Heart right ventricle (tissue), 16 donors: ENCODE data around the gene CD2BP2. TPM values are rescaled to one million over a fixed set of nuclear protein-coding genes. Genes with fewer than 3 reads are reported as not detected.
"Not testable (repeated sequence)": the region's sequence is repeated elsewhere in the genome, so short reads cannot be mapped to it uniquely, and the experiment has no call there.

Experiments
- ATAC-seq, 8 donors: fragments of 200-7000 bp; cut with Tn5 transposase; one replicate each; pipeline ENCODE4 v1.9.1; 2020; ENCODE audit warnings: mild to moderate bottlenecking in 8 of 8, moderate library complexity in 8 of 8, moderate number of reproducible peaks in 1 of 8
- DNase-seq, 2 donors: peaks; one replicate each; pipeline ENCODE4 v3.0.0-alpha.2; 2020
- H3K27ac ChIP-seq, 10 donors: fragments of 200-600 bp; sonication (generic) in 2 of 10; one replicate each; pipeline versions ENCODE4 v1.5.0 to v1.8.0; 2020 to 2022; ENCODE audit warnings: mild to moderate bottlenecking in 3 of 10
- H3K27me3 ChIP-seq, 7 donors: fragments of 200-600 bp; one replicate each; pipeline ENCODE4 v1.8.0; 2021 to 2022; ENCODE audit warnings: mild to moderate bottlenecking in 2 of 7
- H3K36me3 ChIP-seq, 9 donors: fragments of 200-600 bp; sonication (generic) in 1 of 9; one replicate each; pipeline versions ENCODE4 v1.5.0 to v1.8.0; 2020 to 2022; ENCODE audit warnings: mild to moderate bottlenecking in 2 of 9
- H3K4me1 ChIP-seq, 9 donors: fragments of 200-600 bp; sonication (generic) in 1 of 9; one replicate each; pipeline versions ENCODE4 v1.5.0 to v1.8.0; 2020 to 2022; ENCODE audit warnings: mild to moderate bottlenecking in 4 of 9
- H3K4me3 ChIP-seq, 10 donors: fragments of 200-600 bp; sonication (generic) in 2 of 10; one replicate each; pipeline versions ENCODE4 v1.5.0 to v1.8.0; 2020 to 2022; ENCODE audit warnings: mild to moderate bottlenecking in 7 of 10, moderate library complexity in 2 of 10
- H3K9me3 ChIP-seq, 11 donors: fragments of 200-600 bp in 10 of 11; sonication (generic) in 2 of 11; one replicate each; pipeline versions ENCODE4 v1.5.0 to v1.8.0; 2013 to 2022; ENCODE audit warnings: mild to moderate bottlenecking in 2 of 11, control low read depth in 1 of 11, moderate library complexity in 1 of 11
- WGBS, 2 donors: extraction: QIAGEN DNeasy Blood & Tissue Kit; methylation state at CpG; one replicate each; pipeline ENCODE4 v1.1.7; 2013; ENCODE audit warnings: inconsistent platforms in 1 of 2; 5-methylcytosine and 5-hydroxymethylcytosine counted together
- intact Hi-C, 10 donors: fragments of 100-400 bp; cut with DNase I; formaldehyde crosslinking; loops; one replicate each; pipeline versions ENCODE4 v1.11.1 to v1.14.2; 2022
- polyA plus RNA-seq, 2 donors: library from polyadenylated mRNA; stranded (reverse); fragments of 200-250 nt; gene quantifications; one replicate each; pipeline ENCODE4 v1.2.3, GENCODE V29; 2013
- total RNA-seq, 10 donors: library from RNA; stranded (reverse); fragmentation: NEBNext Ultra II Directional in 3 of 10; extraction: Animal tissue kit (Norgen Biotek cat#: 25700) in 3 of 10; gene quantifications; one replicate each; pipeline versions ENCODE4 v1.2.1 to v1.2.4, GENCODE V29; 2021 to 2023
- TF ChIP-seq, protein P1 (sequence below), 9 donors: fragments of 200-600 bp; sonication (generic) in 2 of 9; IDR thresholded peaks; one replicate each; pipeline versions ENCODE4 v1.5.0 to v1.8.0; 2021 to 2022; ENCODE audit warnings: antibody characterized with exemption in 9 of 9, mild to moderate bottlenecking in 5 of 9, moderate library complexity in 1 of 9
- donor health status: Arrhythmogenic right ventricular cardiomyopathy.
- donor health status: ischemic (EF 13 %, LVEDD 7.1; RV severe dilation, severe dysfunction).
- donor health status: healthy with polysubstance abuse.
- donor health status: DM: no; HTN: yes; CAD: no.
- donor health status: DM: no; HTN: no; CAD: no.
- donor health status: ischemic (EF 25% LVEDD 6.9; RV normal size, moderate dysfunction).
- donor health status: ischemic (EF 25% LVEDD 5.7; RV mildly dilated, moderate dysfunction).
- donor health status: healthy.
- donor health status: DM: yes; HTN: yes; CAD: no.
- donor health status: Ischemic cardiomyopathy.
- donor health status: ischemic (EF 35%, LVEDD 5.7; RV mildly dilated, moderate dysfunction).
- donor health status: nonischemic (EF 11% LVEDD 7.7; RV severe dilation, severe dysfunction).
- donor health status: DM: yes; HTN: yes; CAD: no.
- donor health status: PGD.
- donor health status: ischemic (EF 29% LVEDD 5.4; RV normal size, mild dysfunction).
- donor health status: nonischemic (EF 23%, LVEDD 6.1; RV moderate dilation, normal function).

CD2BP2 gene
- total and polyA plus RNA-seq, 12 donors: 19.9 to 48.8 (median 38.8) TPM

DNA sequence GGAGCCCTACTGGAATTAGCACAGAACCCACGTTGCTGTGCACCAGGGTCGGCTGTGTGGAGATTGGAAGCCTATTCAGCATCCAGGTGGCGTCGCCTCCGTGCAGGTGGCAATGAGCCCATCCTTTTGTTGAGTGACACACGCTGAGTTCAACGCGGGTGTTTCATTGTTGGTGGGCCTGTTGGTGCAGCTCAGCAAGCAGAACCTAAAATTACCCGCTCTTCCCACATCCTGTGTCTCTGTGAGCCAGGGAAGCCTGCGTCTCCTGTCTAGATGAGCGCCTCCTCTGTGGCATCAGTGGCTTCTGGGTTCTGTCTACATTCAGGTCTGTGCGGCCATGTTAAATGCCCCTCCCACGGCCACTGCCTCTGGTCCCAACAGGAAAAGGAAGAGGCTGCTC is 14.5 kb downstream of the CD2BP2 start:
- ATAC-seq (no peak), DNase-seq (no peak)
- TF ChIP-seq, protein P1, sequence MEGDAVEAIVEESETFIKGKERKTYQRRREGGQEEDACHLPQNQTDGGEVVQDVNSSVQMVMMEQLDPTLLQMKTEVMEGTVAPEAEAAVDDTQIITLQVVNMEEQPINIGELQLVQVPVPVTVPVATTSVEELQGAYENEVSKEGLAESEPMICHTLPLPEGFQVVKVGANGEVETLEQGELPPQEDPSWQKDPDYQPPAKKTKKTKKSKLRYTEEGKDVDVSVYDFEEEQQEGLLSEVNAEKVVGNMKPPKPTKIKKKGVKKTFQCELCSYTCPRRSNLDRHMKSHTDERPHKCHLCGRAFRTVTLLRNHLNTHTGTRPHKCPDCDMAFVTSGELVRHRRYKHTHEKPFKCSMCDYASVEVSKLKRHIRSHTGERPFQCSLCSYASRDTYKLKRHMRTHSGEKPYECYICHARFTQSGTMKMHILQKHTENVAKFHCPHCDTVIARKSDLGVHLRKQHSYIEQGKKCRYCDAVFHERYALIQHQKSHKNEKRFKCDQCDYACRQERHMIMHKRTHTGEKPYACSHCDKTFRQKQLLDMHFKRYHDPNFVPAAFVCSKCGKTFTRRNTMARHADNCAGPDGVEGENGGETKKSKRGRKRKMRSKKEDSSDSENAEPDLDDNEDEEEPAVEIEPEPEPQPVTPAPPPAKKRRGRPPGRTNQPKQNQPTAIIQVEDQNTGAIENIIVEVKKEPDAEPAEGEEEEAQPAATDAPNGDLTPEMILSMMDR (IDR thresholded peaks at IDR 0.05): no peak
- H3K9me3 ChIP-seq: no peaks in the 10 kb centered on the region
- H3K36me3 ChIP-seq: no peaks in the 10 kb centered on the region
- H3K27ac ChIP-seq: no peak overlapping the region
- no peak overlapping the region for H3K4me3 ChIP-seq
- peaks cover 0 to 8% (median 4%) of the 10 kb centered on the region in 9 donors for H3K4me1 ChIP-seq
- intact Hi-C loops: no loop called here
- 90% methylated on average over 13 of the region's 13 CpGs for WGBS, 2 donors
- no peaks in the 10 kb centered on the region for H3K27me3 ChIP-seq

GRCh38 chr16:30338715-30339114 is 16.4 kb downstream of the CD2BP2 start:
- H3K9me3 ChIP-seq, H3K4me3 ChIP-seq, DNase-seq, H3K27ac ChIP-seq, ATAC-seq, H3K4me1 ChIP-seq, H3K36me3 ChIP-seq, intact Hi-C loops, H3K27me3 ChIP-seq: not testable (repeated sequence)
- WGBS, 2 donors: 64 to 95% methylated on average over 3 to 4 of the region's 5 CpGs

GRCh38 chr16:30337964-30338357 is 17.1 kb downstream of the CD2BP2 start:
- DNase-seq, intact Hi-C loops, H3K4me3 ChIP-seq, ATAC-seq, H3K27ac ChIP-seq, H3K9me3 ChIP-seq, H3K36me3 ChIP-seq, H3K27me3 ChIP-seq: not testable (repeated sequence)
- H3K4me1 ChIP-seq: peaks cover 0 to 14% (median 5%) of the 10 kb centered on the region in 9 donors
- 94% methylated on average over 9 to 10 of the region's 10 CpGs for WGBS, 2 donors

- WGBS, 2 donors: 51 to 55% methylated on average over 17 of the region's 17 CpGs
- Histone ChIP-seq H3K4me3 (peak overlapping the region; percentile 53 to 88 (median 76)), H3K36me3 (no peaks in the 10 kb centered on the region), H3K27me3 (no peaks in the 10 kb centered on the region), H3K9me3 (no peaks in the 10 kb centered on the region), H3K4me1 (peaks cover 0 to 16% (median 5%) of the 10 kb centered on the region in 9 donors), H3K27ac (peak overlapping the region; percentile 90 to 98 (median 96))
- intact Hi-C loops: no loop called here
- ATAC-seq (peak in 7 of 8 donors; percentile 8 to 68 (median 32)), DNase-seq (no peak)
- TF ChIP-seq, protein P1 (IDR thresholded peaks at IDR 0.05): no peak
Observed at GRCh38 chr16:30335598-30336474, 19.3 kb downstream of the CD2BP2 start.

DNA sequence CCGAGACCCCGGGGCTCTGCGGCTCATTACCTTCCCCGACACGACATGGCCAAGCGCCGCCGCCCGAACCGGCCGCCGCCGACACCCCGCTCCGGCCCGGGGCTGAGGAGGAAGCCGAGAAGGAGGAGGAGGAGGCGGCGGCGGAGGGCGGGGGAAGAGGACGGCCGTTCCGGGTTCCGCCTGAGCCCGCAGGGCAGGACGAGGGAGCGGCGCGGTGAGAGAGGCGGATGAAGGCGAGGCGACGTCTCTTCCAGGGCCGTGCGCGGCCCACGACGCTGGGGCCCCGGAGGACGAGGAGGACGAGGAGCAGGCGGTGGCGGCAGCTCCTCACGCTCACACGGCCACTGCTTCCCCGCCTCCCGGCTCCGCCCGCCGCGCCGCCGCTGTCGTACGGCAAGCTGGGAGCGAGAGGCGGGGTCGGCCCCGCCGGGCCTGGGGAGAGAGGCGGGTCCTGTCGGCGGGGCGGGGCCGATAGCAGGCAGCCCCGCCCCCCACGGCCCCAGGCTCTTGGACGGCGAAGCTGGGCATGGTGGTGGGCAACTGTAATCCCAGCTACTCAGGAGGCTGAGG is 20.0 kb downstream of the CD2BP2 start:
- H3K36me3 ChIP-seq, H3K9me3 ChIP-seq, intact Hi-C loops, H3K27me3 ChIP-seq: not testable (repeated sequence)
- Histone ChIP-seq H3K4me1 (peaks cover 0 to 22% (median 5%) of the 10 kb centered on the region in 9 donors), H3K27ac (peak overlapping the region; percentile 90 to 98 (median 96)), H3K4me3 (peak overlapping the region; percentile 53 to 88 (median 76))
- peak; percentile 81 to 89 for DNase-seq
- WGBS, 2 donors: 0 to 1% methylated on average over 53 to 70 of the region's 70 CpGs
- ATAC-seq: peak; percentile 93 to 96 (median 94)

- 1% methylated on average over 16 to 22 of the region's 33 CpGs for WGBS, 2 donors
- H3K27me3 ChIP-seq, H3K9me3 ChIP-seq, intact Hi-C loops, H3K36me3 ChIP-seq: not testable (repeated sequence)
- peak; percentile 80 to 88 for DNase-seq
- Histone ChIP-seq H3K4me3 (peak overlapping the region; percentile 53 to 88 (median 76)), H3K4me1 (peaks cover 0 to 22% (median 5%) of the 10 kb centered on the region in 9 donors), H3K27ac (peak overlapping the region; percentile 90 to 98 (median 96))
- ATAC-seq: peak; percentile 96 to 98 (median 98)
Observed at GRCh38 chr16:30334473-30334989, 20.6 kb downstream of the CD2BP2 start.

- H3K4me3 ChIP-seq, ATAC-seq, H3K9me3 ChIP-seq, H3K27me3 ChIP-seq, DNase-seq, H3K36me3 ChIP-seq, intact Hi-C loops, H3K27ac ChIP-seq: not testable (repeated sequence)
- 92 to 95% methylated on average over 6 of the region's 6 CpGs for WGBS, 2 donors
- peaks cover 0 to 12% (median 0%) of the 10 kb centered on the region in 9 donors for H3K4me1 ChIP-seq
Observed at GRCh38 chr16:30324220-30324619, 30.9 kb downstream of the CD2BP2 start.

- not testable (repeated sequence) for ATAC-seq
Observed at GRCh38 chr16:30318647-30319046, 36.5 kb downstream of the CD2BP2 start.

DNA sequence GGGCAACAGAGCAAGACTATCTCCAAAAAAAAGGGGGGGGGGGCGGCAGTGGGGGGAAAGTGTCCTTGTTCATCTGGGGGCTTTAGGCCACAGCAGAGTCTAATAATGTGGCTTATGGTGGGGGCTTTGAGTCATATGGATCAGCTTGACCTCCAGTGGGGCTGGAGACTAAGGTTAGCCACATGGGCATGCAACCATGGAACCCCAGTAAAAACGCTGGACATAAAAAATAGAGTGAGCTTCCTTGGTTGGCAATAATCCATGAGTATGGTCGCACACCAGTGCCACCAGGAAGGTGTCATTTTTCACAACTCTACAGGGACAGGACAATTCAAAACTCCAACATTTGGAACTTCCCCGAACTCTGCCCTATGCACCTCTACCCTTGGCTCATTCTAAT is 44.2 kb downstream of the CD2BP2 start:
- H3K36me3 ChIP-seq, ATAC-seq, H3K9me3 ChIP-seq, H3K27ac ChIP-seq, H3K27me3 ChIP-seq, DNase-seq, H3K4me3 ChIP-seq, intact Hi-C loops: not testable (repeated sequence)
- 81 to 96% methylated on average over 3 of the region's 4 CpGs for WGBS, 2 donors
- H3K4me1 ChIP-seq: peaks cover 0 to 18% (median 12%) of the 10 kb centered on the region in 9 donors

More at GRCh38 chr16:30318647-30319046, 36.5 kb downstream of the CD2BP2 start:
- intact Hi-C loops, DNase-seq, H3K4me3 ChIP-seq, H3K36me3 ChIP-seq, H3K9me3 ChIP-seq, H3K27me3 ChIP-seq, H3K27ac ChIP-seq: not testable (repeated sequence)
- H3K4me1 ChIP-seq: peaks cover 0 to 18% (median 0%) of the 10 kb centered on the region in 9 donors
- 63 to 72% methylated on average over 2 of the region's 2 CpGs for WGBS, 2 donors
